GM21360 (cell line): ENCODE data around the gene OR10J1.

Source experiments
- ATAC-seq: cut with Tn5 transposase; IDR thresholded peaks from one replicate; pipeline ENCODE4 v1.9.1; 2021; ENCODE audit warnings: mild to moderate bottlenecking, moderate library complexity; ENCODE audit not compliant: unreplicated experiment

OR10J1 gene

DNA sequence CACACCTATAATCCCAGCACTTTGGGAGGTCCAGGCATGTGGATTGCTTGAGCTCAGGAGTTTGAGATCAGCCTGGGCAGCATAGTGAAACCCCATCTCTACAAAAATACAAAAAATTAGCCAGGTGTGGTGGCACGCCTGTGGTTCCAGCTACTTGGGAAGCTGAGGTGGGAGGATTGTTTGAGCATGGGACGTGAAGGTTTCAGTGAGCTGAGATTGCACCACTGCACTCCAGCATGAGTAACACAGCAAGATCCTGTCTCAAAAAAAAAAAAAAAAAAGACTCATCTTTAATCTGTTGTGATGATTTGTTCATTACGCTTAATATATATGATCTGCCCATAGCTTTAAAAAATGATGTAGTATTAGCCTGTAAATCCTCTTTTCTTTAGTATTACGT is 44.0 kb downstream of the OR10J1 start:
- no peak for ATAC-seq
